RWPE2 (cell line): ENCODE results near the gene SHKBP1.

Source experiments
- ATAC-seq: fragments of 200-7000 bp; cut with Tn5 transposase; 3 replicates; pipeline ENCODE4 v1.9.1; 2021; ENCODE audit warnings: low read depth
- DNase-seq: peaks from one replicate; pipeline ENCODE4 v3.0.0-alpha.2; 2020; ENCODE audit warnings: low spot score
- H3K27ac ChIP-seq: fragments of 450-650 bp; 2 replicates; pipeline ENCODE4 v1.5.1; 2017; ENCODE audit warnings: mild to moderate bottlenecking; ENCODE audit not compliant: poor library complexity, severe bottlenecking
- H3K27me3 ChIP-seq: fragments of 250-450 bp; sonication (Bioruptor Pico); 2 replicates; pipeline ENCODE4 v1.5.1; 2021; ENCODE audit warnings: mild to moderate bottlenecking, moderate library complexity; ENCODE audit not compliant: insufficient read depth, poor library complexity, severe bottlenecking
- H3K36me3 ChIP-seq: fragments of 250-450 bp; sonication (Bioruptor Pico); 2 replicates; pipeline ENCODE4 v1.5.1; 2020; ENCODE audit warnings: low read depth, mild to moderate bottlenecking, moderate library complexity
- H3K4me1 ChIP-seq: fragments of 250-450 bp; sonication (Bioruptor Pico); 2 replicates; pipeline ENCODE4 v1.5.1; 2021; ENCODE audit warnings: mild to moderate bottlenecking, moderate library complexity; ENCODE audit not compliant: insufficient read depth, poor library complexity, severe bottlenecking
- H3K4me3 ChIP-seq: fragments of 250-450 bp; sonication (Bioruptor Pico); 2 replicates; pipeline ENCODE4 v1.5.1; 2021; ENCODE audit warnings: mild to moderate bottlenecking, moderate library complexity; ENCODE audit not compliant: severe bottlenecking
- H3K9me3 ChIP-seq: fragments of 250-450 bp; sonication (Bioruptor Pico); 2 replicates; pipeline ENCODE4 v1.5.1; 2021; ENCODE audit warnings: mild to moderate bottlenecking, moderate library complexity; ENCODE audit not compliant: severe bottlenecking
- CTCF ChIP-seq: fragments of 450-650 bp; IDR thresholded peaks from one replicate; pipeline ENCODE4 v1.5.1; 2017; ENCODE audit warnings: mild to moderate bottlenecking, moderate library complexity; ENCODE audit not compliant: poor library complexity, severe bottlenecking

SHKBP1 gene

GRCh38 chr19:40565355-40565754 is 11.3 kb upstream of the SHKBP1 start:
- DNase-seq = no peak
- no peak for TF ChIP-seq CTCF
- Histone ChIP-seq H3K4me3 (no peak overlapping the region), H3K27ac (no peak overlapping the region), H3K36me3 (no peaks in the 10 kb centered on the region), H3K9me3 (no peaks in the 10 kb centered on the region), H3K4me1 (no peaks in the 10 kb centered on the region), H3K27me3 (peaks cover 16% of the 10 kb centered on the region)
- ATAC-seq = no peak

- peaks cover 14% of the 10 kb centered on the region for H3K27me3 ChIP-seq
- H3K36me3 ChIP-seq = no peaks in the 10 kb centered on the region
- no peaks in the 10 kb centered on the region for H3K4me1 ChIP-seq
- H3K4me3 ChIP-seq = no peak overlapping the region
- DNase-seq (no peak), ATAC-seq (no peak)
- H3K9me3 ChIP-seq = no peaks in the 10 kb centered on the region
- no peak for TF ChIP-seq CTCF
- no peak overlapping the region for H3K27ac ChIP-seq
Observed at GRCh38 chr19:40565910-40566495, 10.7 kb upstream of the SHKBP1 start.

GRCh38 chr19:40567040-40567749 is 9.5 kb upstream of the SHKBP1 start:
- Histone ChIP-seq H3K4me3 (peak overlapping the region; percentile 17), H3K4me1 (no peaks in the 10 kb centered on the region), H3K36me3 (no peaks in the 10 kb centered on the region), H3K27me3 (peaks cover 11% of the 10 kb centered on the region), H3K9me3 (no peaks in the 10 kb centered on the region), H3K27ac (no peak overlapping the region)
- ATAC-seq (no peak), DNase-seq (no peak)
- no peak for TF ChIP-seq CTCF

- TF ChIP-seq CTCF = no peak
- Histone ChIP-seq H3K4me3 (peak overlapping the region; percentile 17), H3K36me3 (no peaks in the 10 kb centered on the region), H3K27me3 (peaks cover 11% of the 10 kb centered on the region), H3K9me3 (no peaks in the 10 kb centered on the region), H3K4me1 (no peaks in the 10 kb centered on the region), H3K27ac (no peak overlapping the region)
- ATAC-seq (no peak), DNase-seq (no peak)
Observed at GRCh38 chr19:40567750-40568494, 8.8 kb upstream of the SHKBP1 start.
